IPS-15b (cell line): ENCODE data around the gene CDH13.

Experiments
- H3K27me3 ChIP-seq: one replicate; pipeline ENCODE4 v1.6.1; 2013; ENCODE audit warnings: low read length; ENCODE audit not compliant: control insufficient read depth, insufficient read depth
- H3K36me3 ChIP-seq: one replicate; pipeline ENCODE4 v1.6.1; 2013; ENCODE audit warnings: low read length; ENCODE audit not compliant: control insufficient read depth, insufficient read depth
- H3K4me1 ChIP-seq: one replicate; pipeline ENCODE4 v1.6.1; 2013; ENCODE audit warnings: mild to moderate bottlenecking, low read length; ENCODE audit not compliant: control insufficient read depth, insufficient read depth
- H3K4me3 ChIP-seq: one replicate; pipeline ENCODE4 v1.5.1; 2013; ENCODE audit warnings: low read depth, low read length
- H3K9ac ChIP-seq: one replicate; pipeline ENCODE4 v1.6.1; 2013; ENCODE audit warnings: low read depth, mild to moderate bottlenecking, low read length
- H3K9me3 ChIP-seq: one replicate; pipeline ENCODE4 v1.6.1; 2013; ENCODE audit warnings: mild to moderate bottlenecking, low read length; ENCODE audit not compliant: control insufficient read depth, insufficient read depth

Gene CDH13

DNA sequence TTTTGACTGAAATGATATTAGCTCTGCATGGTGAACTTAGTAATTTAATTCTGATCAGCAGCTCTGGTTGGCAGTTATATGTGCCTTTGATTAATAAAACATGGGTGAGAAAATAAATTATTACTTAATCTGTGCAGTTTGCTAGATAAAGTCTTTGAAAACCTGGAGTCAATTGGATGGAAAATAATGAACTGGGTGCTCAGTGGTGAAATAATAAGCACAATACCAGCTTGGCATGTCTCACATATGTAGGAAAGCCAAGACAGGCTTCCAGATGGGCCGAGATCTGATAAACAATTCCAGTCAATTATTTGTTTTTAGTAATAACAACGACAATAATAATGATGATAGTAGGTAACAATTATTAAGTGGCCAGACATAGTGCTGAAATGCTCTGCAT, 326.7 kb downstream of the CDH13 start:
- no peak overlapping the region for H3K9ac ChIP-seq
- H3K4me3 ChIP-seq: no peak overlapping the region
- no peaks in the 10 kb centered on the region for H3K4me1 ChIP-seq
- no peaks in the 10 kb centered on the region for H3K36me3 ChIP-seq
- H3K9me3 ChIP-seq: no peaks in the 10 kb centered on the region
- no peaks in the 10 kb centered on the region for H3K27me3 ChIP-seq

GRCh38 chr16:82954224-82954929, 327.6 kb downstream of the CDH13 start:
- H3K4me3 ChIP-seq: no peak overlapping the region
- no peaks in the 10 kb centered on the region for H3K36me3 ChIP-seq
- H3K4me1 ChIP-seq: no peaks in the 10 kb centered on the region
- H3K27me3 ChIP-seq: no peaks in the 10 kb centered on the region
- no peaks in the 10 kb centered on the region for H3K9me3 ChIP-seq
- no peak overlapping the region for H3K9ac ChIP-seq

DNA sequence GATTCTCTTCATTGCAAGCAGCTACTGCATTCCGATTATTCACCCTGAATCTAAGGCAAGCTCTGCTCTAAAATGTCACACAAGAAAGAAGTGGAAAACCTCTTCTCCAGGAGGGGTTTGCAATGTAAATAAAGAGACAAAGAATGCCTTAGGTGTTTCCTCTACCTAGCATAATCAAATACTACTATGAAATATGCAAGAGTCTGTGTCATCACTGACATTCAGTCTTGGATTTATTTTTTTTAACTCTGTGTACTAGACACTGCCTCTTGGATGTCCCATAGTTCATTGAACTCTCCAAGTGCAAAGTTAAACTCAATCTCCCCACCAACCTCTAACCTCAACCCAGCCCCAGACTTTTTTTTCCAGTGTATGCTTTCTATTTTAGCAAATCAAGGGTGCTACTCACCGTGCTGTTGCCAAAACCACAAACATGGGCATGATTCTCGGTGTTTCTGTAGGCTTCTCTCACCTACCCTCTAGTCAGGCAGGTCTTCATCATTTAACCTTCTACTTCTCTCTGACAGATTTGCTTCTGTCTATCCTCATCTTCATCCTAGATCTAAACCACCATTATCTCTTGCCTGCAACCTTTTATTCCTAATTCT, 329.1 kb downstream of the CDH13 start:
- H3K4me1 ChIP-seq: no peaks in the 10 kb centered on the region
- H3K9ac ChIP-seq: no peak overlapping the region
- no peaks in the 10 kb centered on the region for H3K27me3 ChIP-seq
- H3K4me3 ChIP-seq: no peak overlapping the region
- no peaks in the 10 kb centered on the region for H3K9me3 ChIP-seq
- no peaks in the 10 kb centered on the region for H3K36me3 ChIP-seq

DNA sequence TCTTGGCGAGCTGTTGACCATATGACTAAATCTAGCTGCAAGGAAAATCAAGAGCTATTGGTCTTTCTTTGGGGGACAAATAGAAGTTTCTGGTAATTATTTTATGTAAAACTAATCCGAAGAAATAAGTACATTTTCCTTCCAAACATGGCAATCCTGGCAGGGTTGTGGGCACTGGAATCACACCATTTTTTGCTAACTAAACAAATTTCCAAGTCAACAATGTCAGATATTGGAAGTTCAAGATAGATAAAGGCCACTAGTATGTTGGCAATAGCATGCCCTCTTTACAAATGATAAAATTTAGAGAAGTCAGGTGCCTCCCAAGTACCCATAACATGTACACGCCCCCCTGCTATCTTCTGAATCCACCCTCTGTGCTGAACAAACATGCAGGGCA, 330.4 kb downstream of the CDH13 start:
- Histone ChIP-seq H3K4me3 (no peak overlapping the region), H3K9ac (no peak overlapping the region), H3K27me3 (no peaks in the 10 kb centered on the region)

GRCh38 chr16:82960918-82961317, 334.1 kb downstream of the CDH13 start:
- H3K4me1 ChIP-seq: no peaks in the 10 kb centered on the region
- no peak overlapping the region for H3K4me3 ChIP-seq
- no peak overlapping the region for H3K9ac ChIP-seq
- no peaks in the 10 kb centered on the region for H3K9me3 ChIP-seq
- no peaks in the 10 kb centered on the region for H3K27me3 ChIP-seq
- H3K36me3 ChIP-seq: no peaks in the 10 kb centered on the region

More for the DNA sequence above, 330.4 kb downstream of the CDH13 start:
- Histone ChIP-seq H3K36me3 (no peaks in the 10 kb centered on the region), H3K9me3 (no peaks in the 10 kb centered on the region), H3K4me1 (no peaks in the 10 kb centered on the region)

DNA sequence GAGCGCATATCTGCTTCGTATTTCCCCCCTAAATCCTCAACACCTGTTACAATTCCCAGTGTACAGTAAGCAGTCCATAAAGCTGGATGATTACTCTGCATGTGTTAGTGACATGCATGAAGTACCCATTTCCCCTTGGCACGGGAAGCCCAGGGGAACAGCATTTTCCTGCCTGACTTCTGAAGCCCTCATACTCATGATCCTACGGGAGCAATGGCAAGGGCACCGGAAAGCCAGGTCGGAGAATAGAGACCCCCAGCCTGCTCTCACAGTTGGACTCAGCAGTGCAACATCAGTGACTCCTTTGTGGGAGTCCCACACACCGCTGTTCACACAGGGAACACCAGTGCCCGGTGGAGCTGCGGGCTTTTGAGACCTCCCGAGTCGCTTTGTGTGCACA, 336.9 kb downstream of the CDH13 start:
- Histone ChIP-seq H3K9ac (no peak overlapping the region), H3K36me3 (no peaks in the 10 kb centered on the region), H3K4me1 (no peaks in the 10 kb centered on the region), H3K27me3 (no peaks in the 10 kb centered on the region), H3K9me3 (no peaks in the 10 kb centered on the region), H3K4me3 (no peak overlapping the region)

GRCh38 chr16:82965808-82966207, 339.0 kb downstream of the CDH13 start:
- no peak overlapping the region for H3K9ac ChIP-seq
- H3K36me3 ChIP-seq: no peaks in the 10 kb centered on the region
- no peaks in the 10 kb centered on the region for H3K4me1 ChIP-seq
- H3K4me3 ChIP-seq: no peak overlapping the region
- H3K27me3 ChIP-seq: no peaks in the 10 kb centered on the region
- no peaks in the 10 kb centered on the region for H3K9me3 ChIP-seq

GRCh38 chr16:82967424-82967823, 340.7 kb downstream of the CDH13 start:
- Histone ChIP-seq H3K4me1 (no peaks in the 10 kb centered on the region), H3K9me3 (no peaks in the 10 kb centered on the region), H3K4me3 (no peak overlapping the region), H3K9ac (no peak overlapping the region), H3K27me3 (no peaks in the 10 kb centered on the region), H3K36me3 (no peaks in the 10 kb centered on the region)

DNA sequence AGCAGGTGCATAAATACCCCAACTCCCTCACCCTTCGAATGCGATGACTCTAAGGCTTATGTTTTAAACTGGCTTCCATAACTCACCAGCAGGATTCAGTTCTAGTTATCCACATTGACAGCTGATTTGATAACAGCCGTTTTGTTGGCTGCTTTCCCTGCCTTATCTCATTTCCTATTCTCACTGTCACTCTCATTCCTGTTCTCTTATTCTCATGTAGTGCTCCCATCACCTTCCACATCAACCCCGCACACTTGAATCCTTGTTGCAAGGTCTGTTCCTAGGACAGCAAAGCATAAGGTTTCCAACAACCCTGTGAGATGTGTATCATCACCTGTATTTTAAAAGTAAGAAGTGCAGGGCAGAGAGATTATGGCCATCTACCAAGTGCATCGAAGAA, 344.4 kb downstream of the CDH13 start:
- Histone ChIP-seq H3K27me3 (no peaks in the 10 kb centered on the region), H3K9me3 (no peaks in the 10 kb centered on the region), H3K4me3 (no peak overlapping the region), H3K4me1 (no peaks in the 10 kb centered on the region), H3K9ac (no peak overlapping the region), H3K36me3 (no peaks in the 10 kb centered on the region)

DNA sequence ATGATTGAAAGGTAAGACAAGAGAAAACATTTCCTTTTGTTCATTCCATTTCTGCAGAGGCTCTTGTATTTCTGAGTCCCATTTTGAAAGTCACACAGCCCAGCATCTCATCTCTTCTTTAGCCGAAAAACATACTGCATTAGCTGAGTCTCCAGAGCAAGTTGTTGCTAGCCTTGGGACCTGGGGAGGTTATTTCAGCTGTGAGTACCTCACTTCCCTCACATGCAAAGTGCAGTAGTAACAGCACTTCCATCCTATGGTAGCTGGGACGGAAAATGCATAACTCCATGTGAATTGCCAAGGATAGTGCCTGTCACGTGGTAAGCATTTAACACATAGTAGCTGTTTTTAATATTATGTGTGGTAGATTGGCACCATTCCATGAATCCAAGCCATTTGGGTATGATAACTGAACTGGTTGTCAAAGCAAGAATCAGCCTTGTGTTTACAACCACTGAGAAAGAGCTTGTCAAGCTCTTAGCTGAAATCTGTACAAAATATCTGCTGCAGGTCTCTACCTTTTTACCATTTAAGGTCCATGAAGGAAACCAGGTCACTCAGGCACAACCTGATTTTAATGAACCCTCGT, 345.7 kb downstream of the CDH13 start:
- no peaks in the 10 kb centered on the region for H3K9me3 ChIP-seq
- H3K27me3 ChIP-seq: no peaks in the 10 kb centered on the region
- no peaks in the 10 kb centered on the region for H3K4me1 ChIP-seq
- no peak overlapping the region for H3K9ac ChIP-seq
- no peak overlapping the region for H3K4me3 ChIP-seq
- H3K36me3 ChIP-seq: no peaks in the 10 kb centered on the region

- Histone ChIP-seq H3K36me3 (no peaks in the 10 kb centered on the region), H3K9me3 (no peaks in the 10 kb centered on the region), H3K4me3 (no peak overlapping the region), H3K4me1 (no peaks in the 10 kb centered on the region), H3K27me3 (no peaks in the 10 kb centered on the region), H3K9ac (no peak overlapping the region)
Measured at GRCh38 chr16:82979406-82980111, 352.8 kb downstream of the CDH13 start.

DNA sequence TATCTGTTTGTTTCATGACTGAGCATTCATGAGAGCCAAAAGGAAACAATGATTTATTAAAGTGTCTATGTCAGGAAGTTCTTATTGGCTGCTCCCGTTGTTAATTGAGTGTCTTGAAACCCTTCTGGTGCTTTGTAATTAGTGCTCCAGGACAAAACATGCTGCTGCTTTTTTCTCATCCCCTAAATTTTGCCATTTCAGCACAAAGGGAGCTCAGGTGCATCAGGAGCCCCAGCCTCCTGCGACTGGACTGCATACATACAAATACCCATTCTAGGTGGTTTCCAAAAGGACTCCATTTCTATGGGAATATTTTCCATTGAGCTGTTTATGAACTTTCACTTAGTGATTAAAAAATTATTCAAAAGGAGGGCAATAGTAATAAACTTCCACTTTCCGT, 354.0 kb downstream of the CDH13 start:
- no peaks in the 10 kb centered on the region for H3K36me3 ChIP-seq
- no peaks in the 10 kb centered on the region for H3K4me1 ChIP-seq
- no peak overlapping the region for H3K9ac ChIP-seq
- no peaks in the 10 kb centered on the region for H3K27me3 ChIP-seq
- H3K9me3 ChIP-seq: no peaks in the 10 kb centered on the region
- no peak overlapping the region for H3K4me3 ChIP-seq
